ENCODE results near the gene ACOX3.

GRCh38 chr4:8332891-8333331, 107.6 kb downstream of the ACOX3 start:
- TF ChIP-seq CTCF (conservative IDR thresholded peaks at IDR 0.05; ENCODE audit: low read length) = no peak
- TF ChIP-seq EZH2phosphoT487 (IDR thresholded peaks at IDR 0.05; ENCODE audit: borderline replicate concordance, low read depth, low read length) = no peak

Data from OCI-LY7 (cell line).